ENCODE measurements around the gene MTIF3. TPM values are rescaled to one million over a fixed set of nuclear protein-coding genes. Genes with fewer than 3 reads are reported as not detected.

Gene MTIF3
- total RNA-seq, 1 donor from 2014 or later = 28.8 TPM

GRCh38 chr13:27395007-27395510 is 55.3 kb downstream of the MTIF3 start:
- intact Hi-C loops (cut with micrococcal nuclease) = no loop called here
- Mint-ChIP-seq H3K27me3 (peaks cover 18% of the 10 kb centered on the region), H3K4me3 (no peak overlapping the region), H3K9me3 (no peaks in the 10 kb centered on the region), H3K36me3 (ENCODE audit: low read depth) (no peaks in the 10 kb centered on the region), H3K27ac (no peak overlapping the region), H3K4me1 (no peaks in the 10 kb centered on the region)
- no peak for DNase-seq

GRCh38 chr13:27393101-27393500 is 57.3 kb downstream of the MTIF3 start:
- Mint-ChIP-seq H3K9me3 (no peaks in the 10 kb centered on the region), H3K36me3 (ENCODE audit: low read depth) (no peaks in the 10 kb centered on the region), H3K27ac (no peak overlapping the region), H3K4me1 (no peaks in the 10 kb centered on the region), H3K27me3 (peaks cover 22% of the 10 kb centered on the region), H3K4me3 (no peak overlapping the region)
- intact Hi-C loops (cut with micrococcal nuclease) = no loop called here
- no peak for DNase-seq

DNA sequence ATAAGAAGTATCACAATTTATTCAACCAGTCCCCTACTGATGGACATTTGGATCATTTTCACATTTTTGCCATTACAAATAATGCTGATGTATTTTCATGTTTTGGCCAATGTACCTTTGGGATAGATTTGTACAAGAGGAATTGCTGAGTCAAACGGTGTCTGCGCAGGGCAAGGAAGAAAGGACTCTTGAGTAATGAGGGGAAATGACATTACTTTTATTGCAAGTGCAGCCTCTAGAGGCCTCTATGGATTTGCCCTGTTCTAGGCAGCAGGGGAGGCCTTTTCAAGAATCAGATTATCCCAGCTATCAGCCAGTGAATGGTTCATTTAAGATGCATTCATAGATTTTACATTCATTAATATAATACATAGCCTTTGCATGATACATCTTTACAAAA is 58.9 kb downstream of the MTIF3 start:
- peaks cover 23% of the 10 kb centered on the region for H3K27me3 Mint-ChIP-seq
- no peaks in the 10 kb centered on the region for H3K9me3 Mint-ChIP-seq
- H3K4me3 Mint-ChIP-seq = no peak overlapping the region
- H3K27ac Mint-ChIP-seq = no peak overlapping the region
- no peaks in the 10 kb centered on the region for H3K36me3 Mint-ChIP-seq (ENCODE audit: low read depth)
- intact Hi-C loops (cut with micrococcal nuclease) = no loop called here
- no peak for DNase-seq
- no peaks in the 10 kb centered on the region for H3K4me1 Mint-ChIP-seq

DNA sequence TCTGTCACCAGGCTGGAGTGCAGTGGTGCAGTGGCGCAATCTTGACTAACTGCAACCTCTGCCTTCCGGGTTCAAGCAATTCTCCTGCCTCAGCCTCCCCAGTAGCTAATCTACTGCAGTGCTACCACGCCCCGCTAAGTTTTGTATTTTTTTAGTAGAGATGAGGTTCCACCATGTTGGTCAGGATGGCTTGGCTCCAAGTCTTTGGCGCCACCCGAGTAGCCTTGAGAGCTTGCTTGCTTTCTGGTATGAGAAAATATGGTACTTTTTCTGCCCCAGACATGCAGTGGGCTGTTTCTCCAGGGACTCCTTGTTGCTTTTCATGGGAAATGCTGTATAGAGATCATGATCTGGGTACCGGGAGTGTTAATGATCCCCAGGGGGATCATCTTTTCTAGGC is 60.5 kb downstream of the MTIF3 start:
- no peak for DNase-seq
- no peaks in the 10 kb centered on the region for H3K9me3 Mint-ChIP-seq
- no peaks in the 10 kb centered on the region for H3K4me1 Mint-ChIP-seq
- H3K27ac Mint-ChIP-seq = no peak overlapping the region
- intact Hi-C loops (cut with micrococcal nuclease) = loop anchor here (10.0 kb wide), 1 partner anchor 145 kb away; no protein-coding TSS in a partner anchor
- H3K36me3 Mint-ChIP-seq (ENCODE audit: low read depth) = no peaks in the 10 kb centered on the region
- H3K27me3 Mint-ChIP-seq = peaks cover 23% of the 10 kb centered on the region
- H3K4me3 Mint-ChIP-seq = no peak overlapping the region

GRCh38 chr13:27388241-27388640 is 62.1 kb downstream of the MTIF3 start:
- intact Hi-C loops (cut with micrococcal nuclease) = loop anchor here (10.0 kb wide), 1 partner anchor 147 kb away; no protein-coding TSS in a partner anchor
- no peak for DNase-seq
- no peak overlapping the region for H3K4me3 Mint-ChIP-seq
- H3K9me3 Mint-ChIP-seq = no peaks in the 10 kb centered on the region
- H3K36me3 Mint-ChIP-seq (ENCODE audit: low read depth) = no peaks in the 10 kb centered on the region
- H3K4me1 Mint-ChIP-seq = no peaks in the 10 kb centered on the region
- no peak overlapping the region for H3K27ac Mint-ChIP-seq
- H3K27me3 Mint-ChIP-seq = peaks cover 27% of the 10 kb centered on the region

Other genes starting within 250 kb of the MTIF3 start
- 1,100 and 1,185 TPM in 2 replicates for gene RPL21, start 199.0 kb downstream of the MTIF3 start, total RNA-seq
- 1.8 and 2.8 TPM in 2 replicates for gene RASL11A, start 179.7 kb downstream of the MTIF3 start, total RNA-seq
- gene GTF3A, start 25.9 kb downstream of the MTIF3 start, total RNA-seq = 279 and 284 TPM in 2 replicates
- 4.1 and 4.3 TPM in 2 replicates for gene LNX2, start 170.0 kb upstream of the MTIF3 start, total RNA-seq
- 134 and 140 TPM in 2 replicates for gene POLR1D, start 171.3 kb upstream of the MTIF3 start, total RNA-seq